Measurements from ENCODE around the gene TMEM167B.

TMEM167B gene

DNA sequence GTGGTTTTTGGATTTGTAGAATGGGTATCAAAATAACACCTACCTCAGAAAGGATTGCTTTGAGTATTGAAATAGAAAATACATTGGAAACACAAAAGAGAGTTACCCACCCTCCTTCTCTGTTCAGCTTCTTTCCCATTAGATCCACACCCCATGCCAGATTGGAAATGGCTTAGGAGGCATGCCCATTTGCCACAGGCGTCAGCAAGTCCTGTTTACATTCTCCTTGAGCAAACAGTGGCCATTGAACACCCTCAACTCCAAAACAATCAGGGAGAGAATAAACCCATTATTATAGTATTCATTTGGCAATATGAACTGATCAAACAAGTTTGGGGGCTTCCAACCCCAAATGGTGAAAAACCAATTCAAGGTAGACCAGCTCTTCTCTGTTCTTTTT is 25.7 kb downstream of the TMEM167B start:
- CTCF ChIA-PET, result no interaction called here
- no peak for DNase-seq (ENCODE audit: low spot score)

GRCh38 chr1:109118089-109118488 is 27.5 kb downstream of the TMEM167B start:
- POLR2A ChIA-PET (ENCODE audit: low non-redundant PET), result interaction anchor here (0.7 kb wide), 1 partner anchor 21 kb away, joined by 3 read pairs; no protein-coding TSS in a partner anchor
- TF ChIP-seq CTCF (conservative IDR thresholded peaks at IDR 0.05; ENCODE audit: low read depth), result no peak
- no peak for DNase-seq (ENCODE audit: low spot score)
- H3K27ac ChIP-seq, result no peak overlapping the region
- CTCF ChIA-PET, result interaction anchor here (0.6 kb wide), 2 partner anchors 13 to 74 kb away, joined by 3 to 5 read pairs; no protein-coding TSS in a partner anchor

More for the DNA sequence above, 25.7 kb downstream of the TMEM167B start:
- H3K27ac ChIP-seq, result no peak overlapping the region
- TF ChIP-seq CTCF (conservative IDR thresholded peaks at IDR 0.05; ENCODE audit: low read depth), result no peak
- POLR2A ChIA-PET (ENCODE audit: low non-redundant PET), result interaction anchor here (0.7 kb wide), 1 partner anchor 40 kb away, joined by 5 read pairs; the partner anchor contains the start of gene TAF13

- ChIA-PET POLR2A (ENCODE audit: low non-redundant PET) (no interaction called here), CTCF (interaction anchor here (1.5 kb wide), 1 partner anchor 7 kb away, joined by 4 read pairs; no protein-coding TSS in a partner anchor)
- DNase-seq (ENCODE audit: low spot score), result no peak
- no peak for TF ChIP-seq CTCF (conservative IDR thresholded peaks at IDR 0.05; ENCODE audit: low read depth)
- H3K27ac ChIP-seq, result no peak overlapping the region
Measured at GRCh38 chr1:109120356-109120755, 29.8 kb downstream of the TMEM167B start.

DNA sequence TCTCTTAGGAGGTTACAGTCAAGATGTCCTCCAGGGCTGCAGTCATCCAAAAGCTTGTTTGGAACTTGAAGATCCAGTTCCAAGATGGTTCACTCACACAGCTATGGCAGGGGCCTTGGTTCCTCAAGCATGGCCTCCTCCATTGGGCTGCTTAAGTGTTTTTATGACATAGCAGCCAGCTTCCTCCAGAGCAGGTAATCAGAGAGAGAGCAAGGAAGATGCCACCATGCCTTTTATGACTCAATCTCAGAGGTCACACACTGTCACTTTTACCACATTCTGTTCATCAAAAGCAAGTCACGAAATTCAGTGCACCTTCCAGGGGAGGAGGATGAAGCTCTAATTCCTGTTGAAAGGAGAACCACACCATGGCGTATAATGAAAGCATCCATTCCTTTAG is 40.5 kb downstream of the TMEM167B start:
- H3K27ac ChIP-seq, result no peak overlapping the region
- no peak for DNase-seq (ENCODE audit: low spot score)
- ChIA-PET POLR2A (ENCODE audit: low non-redundant PET) (no interaction called here), CTCF (interaction anchor here (0.6 to 1.3 kb wide), 2 partner anchors 13 to 18 kb away, joined by 5 read pairs; a partner anchor contains a TSS)
- no peak for TF ChIP-seq CTCF (conservative IDR thresholded peaks at IDR 0.05; ENCODE audit: low read depth)

GRCh38 chr1:109131800-109132199 is 41.2 kb downstream of the TMEM167B start:
- no peak for DNase-seq (ENCODE audit: low spot score)
- ChIA-PET POLR2A (ENCODE audit: low non-redundant PET) (no interaction called here), CTCF (interaction anchor here (1.3 kb wide), 1 partner anchor 19 kb away, joined by 5 read pairs; a partner anchor contains a TSS)
- no peak for TF ChIP-seq CTCF (conservative IDR thresholded peaks at IDR 0.05; ENCODE audit: low read depth)
- H3K27ac ChIP-seq, result no peak overlapping the region

- no peak for DNase-seq (ENCODE audit: low spot score)
- CTCF ChIA-PET, result interaction anchor here (0.6 kb wide), 1 partner anchor 219 kb away, joined by 6 read pairs; no protein-coding TSS in a partner anchor
- no peak for TF ChIP-seq CTCF (conservative IDR thresholded peaks at IDR 0.05; ENCODE audit: low read depth)
- POLR2A ChIA-PET (ENCODE audit: low non-redundant PET), result no interaction called here
- H3K27ac ChIP-seq, result no peak overlapping the region
Measured at GRCh38 chr1:109133002-109133706, 42.6 kb downstream of the TMEM167B start.
